ENCODE measurements around the gene CTNNAL1.

DNA sequence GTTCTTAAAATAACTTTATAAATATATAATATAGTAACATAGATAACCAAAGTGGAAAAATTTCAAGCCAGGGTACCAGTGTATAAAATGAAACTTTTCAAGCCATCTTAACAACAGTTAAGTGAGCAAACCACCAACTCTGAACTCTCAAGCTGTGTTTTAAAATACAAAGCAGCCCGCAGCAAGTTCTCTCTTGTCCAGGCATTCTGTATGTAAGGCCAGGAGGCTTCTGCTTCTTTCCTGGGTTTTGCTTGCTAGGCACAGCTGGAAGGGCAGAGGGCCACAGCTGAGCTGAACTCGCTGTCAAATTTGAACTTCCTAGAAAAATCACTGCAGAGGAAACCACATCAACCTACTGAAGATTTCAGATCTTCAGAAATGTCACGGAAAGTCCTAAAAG lies 6.8 kb upstream of the CTNNAL1 start:
- TF ChIP-seq ZNF362 (tag by site-specific recombination; IDR thresholded peaks at IDR 0.05), result no peak
- no peak for TF ChIP-seq REST (tag by site-specific recombination; IDR thresholded peaks at IDR 0.05)
- TF ChIP-seq, protein P1, sequence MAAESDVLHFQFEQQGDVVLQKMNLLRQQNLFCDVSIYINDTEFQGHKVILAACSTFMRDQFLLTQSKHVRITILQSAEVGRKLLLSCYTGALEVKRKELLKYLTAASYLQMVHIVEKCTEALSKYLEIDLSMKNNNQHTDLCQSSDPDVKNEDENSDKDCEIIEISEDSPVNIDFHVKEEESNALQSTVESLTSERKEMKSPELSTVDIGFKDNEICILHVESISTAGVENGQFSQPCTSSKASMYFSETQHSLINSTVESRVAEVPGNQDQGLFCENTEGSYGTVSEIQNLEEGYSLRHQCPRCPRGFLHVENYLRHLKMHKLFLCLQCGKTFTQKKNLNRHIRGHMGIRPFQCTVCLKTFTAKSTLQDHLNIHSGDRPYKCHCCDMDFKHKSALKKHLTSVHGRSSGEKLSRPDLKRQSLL (tag by site-specific recombination; IDR thresholded peaks at IDR 0.05), result no peak
